ENCODE data around the gene SLC23A2.
"Not testable (repeated sequence)": the region's sequence is repeated elsewhere in the genome, so short reads cannot be mapped to it uniquely, and the experiment has no call there.

SLC23A2 gene

DNA sequence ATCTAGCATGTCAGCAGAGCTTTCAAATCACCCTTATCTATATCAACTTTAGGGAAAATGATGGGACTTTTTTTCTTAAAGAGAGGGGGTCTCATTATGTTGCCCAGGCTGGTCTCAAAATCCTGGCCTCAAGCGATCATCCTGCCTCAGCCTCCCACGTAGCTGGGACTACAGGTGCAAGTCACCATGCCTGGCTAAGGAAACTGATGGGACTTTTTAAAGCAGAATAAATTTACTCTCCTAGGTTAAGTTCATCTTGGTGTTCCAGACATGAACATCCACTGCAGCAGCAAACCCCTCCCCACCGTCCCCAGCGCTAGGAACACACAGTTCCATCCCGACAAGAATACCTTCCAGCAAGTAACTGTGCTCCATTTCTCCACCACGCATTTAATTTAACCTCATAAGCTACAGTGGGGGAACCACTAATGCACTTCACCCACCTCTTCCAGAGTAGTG lies 64.9 kb downstream of the SLC23A2 start:
- DNase-seq (ENCODE audit: low read depth) = no peak

DNA sequence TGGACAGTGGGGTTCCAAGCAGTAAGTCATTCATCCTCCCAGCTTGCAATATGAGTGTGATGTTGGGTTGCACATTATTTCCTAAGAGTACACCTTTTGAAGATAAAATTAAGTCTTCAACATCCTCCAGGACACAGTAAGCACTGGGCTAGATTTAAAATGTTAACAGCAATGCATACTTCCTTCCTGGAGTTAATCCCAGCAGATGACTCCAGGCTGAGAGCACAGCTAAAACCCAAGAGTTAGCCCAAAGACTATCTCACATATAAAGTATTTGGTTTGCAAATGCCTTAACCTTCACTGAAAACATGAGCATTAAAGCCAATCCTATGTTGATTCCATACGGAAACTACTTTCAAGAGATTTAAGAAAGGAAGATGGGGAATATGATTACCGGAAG lies 69.2 kb downstream of the SLC23A2 start:
- no peak for DNase-seq (ENCODE audit: low read depth)

GRCh38 chr20:4929686-4930397 lies 71.5 kb downstream of the SLC23A2 start:
- DNase-seq (ENCODE audit: low read depth) = no peak

GRCh38 chr20:4926531-4927156 lies 74.7 kb downstream of the SLC23A2 start:
- no peak for DNase-seq (ENCODE audit: low read depth)

GRCh38 chr20:4925842-4926530 lies 75.3 kb downstream of the SLC23A2 start:
- no peak for DNase-seq (ENCODE audit: low read depth)

DNA sequence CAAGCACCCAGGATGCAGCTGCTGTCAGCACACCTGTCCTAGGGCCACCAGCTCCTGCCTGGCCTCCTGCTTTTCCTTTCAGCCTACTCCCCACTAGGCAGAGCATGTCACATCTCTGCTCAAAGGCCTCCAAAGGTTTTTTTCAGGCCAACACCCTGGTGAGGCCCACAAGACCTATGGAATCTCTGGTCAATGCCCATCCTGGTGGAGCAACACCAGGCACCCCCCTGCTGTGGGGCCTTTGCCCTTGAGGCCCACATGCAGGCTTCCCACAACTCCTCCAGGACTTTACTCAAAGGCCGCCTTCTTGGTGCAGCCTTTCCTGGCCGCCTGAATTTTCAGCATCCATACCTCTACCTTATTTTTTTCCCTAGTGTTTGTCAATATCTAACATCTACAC lies 76.9 kb downstream of the SLC23A2 start:
- no peak for DNase-seq (ENCODE audit: low read depth)

- DNase-seq (ENCODE audit: low read depth) = no peak
Measured at GRCh38 chr20:4924032-4924431, 77.3 kb downstream of the SLC23A2 start.

DNA sequence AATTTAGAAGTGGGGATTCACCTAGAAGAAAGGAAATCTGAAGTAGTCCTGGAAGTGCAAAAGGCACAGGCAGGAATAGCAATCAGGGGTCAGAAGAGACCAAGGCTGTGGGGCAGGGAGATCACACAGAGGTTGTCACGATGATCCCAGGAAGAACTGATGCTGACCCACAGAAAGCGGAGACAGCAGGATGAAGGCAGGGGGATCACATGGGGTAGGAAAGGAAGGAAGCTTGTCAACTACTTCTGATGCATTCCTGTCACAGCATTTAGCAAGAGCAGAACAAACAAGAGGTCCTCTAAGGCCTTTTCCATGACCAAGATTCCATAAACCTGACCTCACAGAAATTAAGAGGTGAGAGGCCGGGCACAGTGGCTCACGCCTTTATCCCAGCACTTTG lies 79.1 kb downstream of the SLC23A2 start:
- no peak for DNase-seq (ENCODE audit: low read depth)

DNA sequence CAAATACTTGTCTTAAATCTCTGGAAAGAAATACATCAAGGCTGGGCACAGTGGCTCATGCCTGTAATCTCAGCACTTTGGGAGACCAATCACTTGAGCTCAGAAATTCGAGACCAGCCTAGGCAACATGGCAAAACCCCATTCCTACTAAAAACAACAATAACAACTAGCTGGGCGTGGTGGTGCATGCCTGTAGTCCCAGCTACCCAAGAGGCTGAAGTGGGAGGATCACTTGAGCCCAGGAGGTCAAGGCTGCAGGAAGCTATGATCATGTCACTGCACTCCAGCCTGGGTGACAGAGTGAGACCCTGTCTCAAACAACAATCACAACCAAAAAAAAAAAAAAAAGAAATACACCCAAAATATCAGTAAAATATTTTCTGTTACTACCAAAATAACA lies 80.0 kb downstream of the SLC23A2 start:
- DNase-seq (ENCODE audit: low read depth) = not testable (repeated sequence)

DNA sequence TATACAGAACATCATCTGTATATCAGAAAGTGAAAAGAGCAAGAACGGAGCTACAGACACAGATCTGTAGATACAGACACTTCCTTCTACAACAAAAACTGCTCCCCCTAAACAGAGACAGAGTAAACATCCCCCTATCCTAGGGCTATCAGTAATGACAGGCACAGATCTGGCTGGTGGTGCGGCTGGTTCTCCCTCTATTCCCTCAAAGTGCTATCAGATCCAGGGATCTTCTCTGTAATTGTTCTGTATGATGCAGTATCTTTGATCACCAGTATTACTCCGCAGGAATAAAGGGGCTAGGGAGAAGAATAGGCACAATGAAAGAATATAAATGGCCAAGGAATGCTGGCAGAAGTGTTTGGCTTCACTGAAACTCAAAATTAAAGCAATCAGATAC lies 80.7 kb downstream of the SLC23A2 start:
- no peak for DNase-seq (ENCODE audit: low read depth)

DNA sequence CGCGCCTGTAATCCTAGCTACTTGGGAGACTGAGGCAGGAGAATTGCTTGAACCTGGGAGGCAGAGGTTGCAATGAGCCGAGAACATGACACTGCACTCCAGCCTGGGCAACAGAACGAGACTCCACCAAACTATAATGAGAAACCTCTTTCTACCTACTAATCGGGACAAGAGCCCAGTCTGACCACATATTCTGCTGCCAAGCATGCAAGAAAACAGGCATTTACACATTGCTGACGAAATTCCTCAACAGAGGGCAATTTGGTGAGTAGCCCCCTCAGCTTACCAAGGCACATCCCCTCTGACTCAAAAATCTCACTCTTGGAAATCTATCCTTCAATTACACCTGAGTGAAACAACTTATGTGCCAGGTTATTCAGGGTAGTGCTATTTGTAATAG lies 81.2 kb downstream of the SLC23A2 start:
- no peak for DNase-seq (ENCODE audit: low read depth)

GRCh38 chr20:4919047-4919704 lies 82.1 kb downstream of the SLC23A2 start:
- DNase-seq (ENCODE audit: low read depth) = no peak

DNA sequence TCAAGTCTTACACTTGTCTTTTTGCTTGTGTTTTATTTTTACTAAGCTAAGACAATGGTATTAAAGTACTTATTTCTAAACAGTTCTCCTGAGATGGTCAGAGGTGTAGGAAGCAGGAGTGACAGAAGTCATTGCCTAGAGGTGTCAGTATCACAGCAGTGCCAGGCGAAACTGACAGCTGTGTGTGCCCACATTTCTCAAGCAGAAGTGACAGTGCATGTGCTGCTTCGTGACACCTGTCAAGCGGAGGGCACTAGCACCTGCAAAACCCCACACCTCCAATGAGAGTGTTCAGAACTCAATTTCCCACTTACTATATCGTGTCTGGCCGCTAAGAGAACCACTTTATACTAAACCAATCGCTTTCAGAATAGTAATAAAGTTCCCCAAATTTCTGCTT lies 82.8 kb downstream of the SLC23A2 start:
- DNase-seq (ENCODE audit: low read depth) = no peak

DNA sequence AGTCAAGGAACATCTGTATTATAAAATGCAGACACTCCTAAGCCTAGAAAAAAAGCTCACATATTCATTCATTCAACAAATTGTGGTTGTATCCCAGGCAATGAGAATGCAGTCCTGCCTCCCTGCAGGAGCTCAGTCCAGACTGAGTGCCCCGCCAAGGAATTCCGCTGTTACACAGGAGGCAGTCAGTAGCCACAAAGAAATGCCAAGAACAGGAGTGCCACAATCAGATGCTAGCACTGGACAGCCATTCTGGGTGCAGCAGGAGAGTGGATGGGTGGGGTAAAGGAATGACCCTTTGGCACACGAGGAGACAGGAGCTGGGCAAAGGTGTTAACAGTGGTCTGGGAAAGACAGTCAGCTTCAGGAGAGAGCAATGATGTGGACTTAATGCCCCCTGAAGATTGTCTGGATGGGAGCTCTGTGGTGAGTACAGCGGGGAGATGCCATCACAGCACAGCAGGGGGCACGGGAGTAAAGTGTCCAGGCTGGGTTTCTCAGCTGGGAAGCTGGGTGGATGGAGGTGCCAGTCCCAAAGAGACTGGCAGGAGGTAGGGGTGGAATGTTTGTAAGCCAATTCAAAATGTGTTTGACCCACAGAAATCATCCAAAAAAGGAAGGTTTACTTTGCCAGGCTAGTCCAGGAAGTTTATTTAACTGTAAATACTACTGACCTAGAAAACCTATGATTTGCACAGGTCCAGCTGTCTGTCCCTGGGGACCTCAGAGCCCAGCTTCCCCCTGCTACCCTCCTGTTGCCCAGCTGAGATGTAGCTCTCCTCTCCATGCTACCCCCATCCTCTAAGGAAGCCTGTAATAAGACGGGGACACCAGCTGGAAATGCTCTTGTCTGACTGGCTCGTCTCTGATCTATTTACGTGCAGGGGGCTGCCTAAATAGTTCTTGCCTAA lies 84.1 kb downstream of the SLC23A2 start:
- no peak for DNase-seq (ENCODE audit: low read depth)

- no peak for DNase-seq (ENCODE audit: low read depth)
Measured at GRCh38 chr20:4913147-4913546, 88.2 kb downstream of the SLC23A2 start.

GRCh38 chr20:4912380-4913142 lies 88.7 kb downstream of the SLC23A2 start:
- DNase-seq (ENCODE audit: low read depth) = no peak

- DNase-seq (ENCODE audit: low read depth) = no peak
Measured at GRCh38 chr20:4910951-4911350, 90.4 kb downstream of the SLC23A2 start.

DNA sequence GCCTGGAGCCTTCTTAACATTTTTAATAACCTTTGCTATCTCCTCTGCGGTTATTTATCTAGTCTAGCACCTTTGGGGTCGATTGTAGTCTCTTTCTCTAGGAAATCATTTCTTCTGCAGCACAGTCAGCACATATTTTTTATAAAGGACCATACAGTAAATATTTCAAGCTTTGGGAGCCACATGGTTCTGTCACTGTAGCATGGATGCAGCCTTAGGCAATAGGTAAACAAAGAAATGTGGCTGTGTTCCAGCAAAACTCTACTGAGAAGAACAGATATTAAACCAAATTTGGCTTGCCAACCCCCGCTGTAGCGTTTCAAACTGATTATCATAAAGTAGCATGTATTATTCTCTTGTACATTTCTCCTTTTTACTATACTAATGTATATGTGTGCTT lies 95.7 kb downstream of the SLC23A2 start:
- no peak for DNase-seq (ENCODE audit: low read depth)

DNA sequence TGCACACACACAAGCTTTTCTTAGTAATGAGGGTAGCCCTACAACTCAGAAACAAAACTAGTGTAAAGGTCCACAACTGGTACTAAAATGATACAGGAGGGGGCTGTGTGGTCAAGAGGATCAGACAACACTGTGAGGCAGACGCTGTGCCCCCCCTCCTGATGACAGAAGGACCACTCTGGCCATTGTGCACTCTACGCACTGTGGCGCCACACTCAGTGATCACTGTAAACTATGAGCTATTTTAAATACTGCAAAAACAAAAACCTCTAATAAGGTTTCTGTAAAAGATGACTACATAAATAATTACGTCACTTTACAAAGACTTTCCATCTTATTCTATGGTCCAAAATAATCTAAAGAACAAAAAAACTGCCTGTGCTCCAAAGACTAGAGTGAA lies 96.1 kb downstream of the SLC23A2 start:
- no peak for DNase-seq (ENCODE audit: low read depth)

- no peak for DNase-seq (ENCODE audit: low read depth)
Measured at GRCh38 chr20:4904127-4904860, 97.0 kb downstream of the SLC23A2 start.

Measured in HS-5 (cell line).